ENCODE results near the gene ATP8B4.
"Not testable (repeated sequence)": the region's sequence is repeated elsewhere in the genome, so short reads cannot be mapped to it uniquely, and the experiment has no call there.

The ATP8B4 gene

DNA sequence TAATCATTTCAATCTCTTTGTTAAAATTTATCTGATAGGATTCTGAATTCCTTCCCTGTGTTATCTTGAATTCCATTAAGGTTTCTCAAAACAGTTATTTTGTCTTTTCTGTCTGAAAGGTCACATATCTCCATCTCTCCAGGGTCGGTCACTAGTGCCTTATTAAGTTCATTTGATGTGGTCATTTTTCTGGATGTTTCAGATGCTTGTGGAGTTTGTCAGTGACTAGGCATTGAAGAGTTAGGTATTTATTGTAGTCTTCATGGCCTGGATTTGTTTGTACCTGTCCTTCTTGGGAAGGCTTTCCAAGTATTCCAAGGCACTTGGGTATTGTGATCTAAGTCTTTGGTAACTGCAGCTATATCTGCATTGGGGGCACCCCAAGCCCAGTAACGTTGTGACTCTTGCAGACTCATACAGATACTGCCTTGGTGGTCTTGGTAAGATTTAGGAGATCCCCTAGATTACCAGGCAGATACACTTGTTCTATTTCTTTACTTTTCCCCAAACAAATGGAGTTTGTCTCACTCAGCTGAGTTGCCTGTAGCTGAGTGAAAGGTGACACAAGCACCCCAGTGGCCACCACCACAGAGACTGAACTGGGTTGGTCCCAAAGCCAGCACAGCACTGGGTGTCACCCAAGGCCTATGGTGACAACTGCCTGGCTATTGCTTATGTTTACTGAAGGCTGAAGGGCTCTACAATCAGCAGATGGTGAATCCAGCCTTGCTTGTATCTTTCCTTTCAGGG is 44.1 kb upstream of the ATP8B4 start:
- Histone ChIP-seq H4K20me1 (ENCODE audit: low read depth, low read length) (no peaks in the 10 kb centered on the region), H3K4me3 (ENCODE audit: insufficient read depth, low read length, poor library complexity, severe bottlenecking) (no peak overlapping the region), H3K27ac (ENCODE audit: low read depth, low read length) (no peak overlapping the region), H2AFZ (ENCODE audit: low read depth, low read length, severe bottlenecking) (no peak overlapping the region), H3K9ac (ENCODE audit: low read length) (no peak overlapping the region), H3K36me3 (ENCODE audit: low read length) (no peaks in the 10 kb centered on the region), H3K4me2 (ENCODE audit: low read depth, low read length, poor library complexity, severe bottlenecking) (no peak overlapping the region), H3K9me3 (ENCODE audit: insufficient read depth, low read length) (no peaks in the 10 kb centered on the region), H3K27me3 (ENCODE audit: low read length) (no peaks in the 10 kb centered on the region), H3K9me2 (replicated peaks; ENCODE audit: insufficient read depth, low read length) (no peaks in the 10 kb centered on the region), H3K79me2 (ENCODE audit: insufficient read depth, low read length) (no peaks in the 10 kb centered on the region), H3F3A (ENCODE audit: insufficient read depth) (no peaks in the 10 kb centered on the region)
- TF ChIP-seq, protein P1, sequence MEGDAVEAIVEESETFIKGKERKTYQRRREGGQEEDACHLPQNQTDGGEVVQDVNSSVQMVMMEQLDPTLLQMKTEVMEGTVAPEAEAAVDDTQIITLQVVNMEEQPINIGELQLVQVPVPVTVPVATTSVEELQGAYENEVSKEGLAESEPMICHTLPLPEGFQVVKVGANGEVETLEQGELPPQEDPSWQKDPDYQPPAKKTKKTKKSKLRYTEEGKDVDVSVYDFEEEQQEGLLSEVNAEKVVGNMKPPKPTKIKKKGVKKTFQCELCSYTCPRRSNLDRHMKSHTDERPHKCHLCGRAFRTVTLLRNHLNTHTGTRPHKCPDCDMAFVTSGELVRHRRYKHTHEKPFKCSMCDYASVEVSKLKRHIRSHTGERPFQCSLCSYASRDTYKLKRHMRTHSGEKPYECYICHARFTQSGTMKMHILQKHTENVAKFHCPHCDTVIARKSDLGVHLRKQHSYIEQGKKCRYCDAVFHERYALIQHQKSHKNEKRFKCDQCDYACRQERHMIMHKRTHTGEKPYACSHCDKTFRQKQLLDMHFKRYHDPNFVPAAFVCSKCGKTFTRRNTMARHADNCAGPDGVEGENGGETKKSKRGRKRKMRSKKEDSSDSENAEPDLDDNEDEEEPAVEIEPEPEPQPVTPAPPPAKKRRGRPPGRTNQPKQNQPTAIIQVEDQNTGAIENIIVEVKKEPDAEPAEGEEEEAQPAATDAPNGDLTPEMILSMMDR (IDR thresholded peaks at IDR 0.05; ENCODE audit: insufficient read depth, low read length, poor library complexity, severe bottlenecking) = no peak
- no peak for TF ChIP-seq EZH2phosphoT487 (conservative IDR thresholded peaks at IDR 0.05; ENCODE audit: low read length)

DNA sequence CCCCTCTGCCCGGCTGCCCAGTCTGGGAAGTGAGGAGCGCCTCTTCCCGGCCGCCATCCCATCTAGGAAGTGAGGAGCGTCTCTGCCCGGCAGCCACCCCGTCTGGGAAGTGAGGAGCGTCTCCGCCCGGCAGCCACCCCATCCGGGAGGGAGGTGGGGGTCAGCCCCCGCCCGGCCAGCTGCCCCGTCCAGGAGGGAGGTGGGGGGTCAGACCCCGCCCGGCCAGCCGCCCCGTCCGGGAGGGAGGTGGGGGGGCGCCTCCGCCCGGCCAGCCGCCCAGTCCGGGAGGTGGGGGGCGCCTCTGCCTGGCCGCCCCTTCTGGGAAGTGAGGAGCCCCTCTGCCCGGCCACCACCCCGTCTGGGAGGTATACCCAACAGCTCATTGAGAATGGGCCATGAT is 39.2 kb upstream of the ATP8B4 start:
- not testable (repeated sequence) for H3F3A ChIP-seq (ENCODE audit: insufficient read depth); H3K4me3 ChIP-seq (ENCODE audit: insufficient read depth, low read length, poor library complexity, severe bottlenecking); H2AFZ ChIP-seq (ENCODE audit: low read depth, low read length, severe bottlenecking); H3K27me3 ChIP-seq (ENCODE audit: low read length); H3K27ac ChIP-seq (ENCODE audit: low read depth, low read length); H3K79me2 ChIP-seq (ENCODE audit: insufficient read depth, low read length); H3K9me2 ChIP-seq (replicated peaks; ENCODE audit: insufficient read depth, low read length); H4K20me1 ChIP-seq (ENCODE audit: low read depth, low read length); H3K36me3 ChIP-seq (ENCODE audit: low read length); H3K9me3 ChIP-seq (ENCODE audit: insufficient read depth, low read length); H3K4me2 ChIP-seq (ENCODE audit: low read depth, low read length, poor library complexity, severe bottlenecking); H3K9ac ChIP-seq (ENCODE audit: low read length)

DNA sequence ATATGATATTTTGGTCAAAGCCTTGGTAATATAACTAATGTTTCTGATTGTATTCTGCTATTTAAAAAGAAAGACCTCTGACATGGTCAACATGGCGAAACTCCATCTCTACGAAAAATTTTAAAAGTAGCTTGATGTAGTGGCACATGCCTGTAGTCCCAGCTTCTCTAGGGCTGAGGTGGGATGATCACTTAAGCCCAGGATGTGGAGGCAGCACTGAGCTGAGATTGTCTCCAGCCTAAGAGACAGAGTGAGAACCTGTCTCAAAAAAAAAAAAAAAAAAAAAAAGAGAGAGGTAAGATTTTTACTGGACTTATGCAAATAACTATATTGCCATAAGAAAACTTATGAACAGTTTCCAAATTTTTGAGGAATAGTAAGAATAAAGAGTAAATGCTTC is 32.4 kb upstream of the ATP8B4 start:
- TF ChIP-seq, protein P1 (IDR thresholded peaks at IDR 0.05; ENCODE audit: insufficient read depth, low read length, poor library complexity, severe bottlenecking) = no peak
- no peak for TF ChIP-seq EZH2phosphoT487 (conservative IDR thresholded peaks at IDR 0.05; ENCODE audit: low read length)
- Histone ChIP-seq H3K4me2 (ENCODE audit: low read depth, low read length, poor library complexity, severe bottlenecking) (no peak overlapping the region), H3F3A (ENCODE audit: insufficient read depth) (no peaks in the 10 kb centered on the region), H2AFZ (ENCODE audit: low read depth, low read length, severe bottlenecking) (no peak overlapping the region), H3K9me2 (replicated peaks; ENCODE audit: insufficient read depth, low read length) (no peaks in the 10 kb centered on the region), H3K27ac (ENCODE audit: low read depth, low read length) (no peak overlapping the region), H3K4me3 (ENCODE audit: insufficient read depth, low read length, poor library complexity, severe bottlenecking) (no peak overlapping the region), H3K36me3 (ENCODE audit: low read length) (no peaks in the 10 kb centered on the region), H3K27me3 (ENCODE audit: low read length) (no peaks in the 10 kb centered on the region), H3K9ac (ENCODE audit: low read length) (no peak overlapping the region), H3K9me3 (ENCODE audit: insufficient read depth, low read length) (no peaks in the 10 kb centered on the region), H4K20me1 (ENCODE audit: low read depth, low read length) (no peaks in the 10 kb centered on the region), H3K79me2 (ENCODE audit: insufficient read depth, low read length) (no peaks in the 10 kb centered on the region)

DNA sequence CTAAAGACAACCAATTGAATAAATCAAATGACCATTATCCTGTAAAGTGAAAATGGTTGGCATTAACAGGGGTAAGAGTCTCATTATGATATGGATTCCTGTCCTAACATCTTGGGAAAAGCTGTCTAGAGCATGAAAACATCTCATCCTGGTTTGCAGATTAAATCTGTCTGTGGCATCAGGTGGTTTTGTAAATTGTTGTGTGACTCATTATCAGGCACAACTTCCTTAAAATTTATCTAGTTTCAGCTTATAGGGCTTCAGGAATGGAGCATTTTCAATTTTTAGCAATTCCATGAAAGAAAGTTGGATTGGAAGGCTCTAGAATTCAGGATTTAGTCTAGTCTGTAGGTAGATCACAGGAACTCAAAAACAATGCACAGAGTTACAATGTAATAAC is 31.8 kb upstream of the ATP8B4 start:
- Histone ChIP-seq H3K27me3 (ENCODE audit: low read length) (no peaks in the 10 kb centered on the region), H2AFZ (ENCODE audit: low read depth, low read length, severe bottlenecking) (no peak overlapping the region), H3F3A (ENCODE audit: insufficient read depth) (no peaks in the 10 kb centered on the region), H3K9me2 (replicated peaks; ENCODE audit: insufficient read depth, low read length) (no peaks in the 10 kb centered on the region), H3K27ac (ENCODE audit: low read depth, low read length) (no peak overlapping the region), H3K9ac (ENCODE audit: low read length) (no peak overlapping the region), H3K79me2 (ENCODE audit: insufficient read depth, low read length) (no peaks in the 10 kb centered on the region), H3K4me3 (ENCODE audit: insufficient read depth, low read length, poor library complexity, severe bottlenecking) (no peak overlapping the region), H3K4me2 (ENCODE audit: low read depth, low read length, poor library complexity, severe bottlenecking) (no peak overlapping the region), H3K36me3 (ENCODE audit: low read length) (no peaks in the 10 kb centered on the region), H3K9me3 (ENCODE audit: insufficient read depth, low read length) (no peaks in the 10 kb centered on the region), H4K20me1 (ENCODE audit: low read depth, low read length) (no peaks in the 10 kb centered on the region)
- TF ChIP-seq EZH2phosphoT487 (conservative IDR thresholded peaks at IDR 0.05; ENCODE audit: low read length) = no peak
- TF ChIP-seq, protein P1 (IDR thresholded peaks at IDR 0.05; ENCODE audit: insufficient read depth, low read length, poor library complexity, severe bottlenecking) = no peak

All from SU-DHL-6 (cell line).